Mucosa of gallbladder (tissue), 1 donor: Measurements from ENCODE around the gene GLIPR1L1. TPM values are rescaled to one million over a fixed set of nuclear protein-coding genes. Genes with fewer than 3 reads are reported as not detected.
A peak's percentile ranks its signal among the peaks of the same experiment; 100 is the strongest.
"Not testable (repeated sequence)": the region's sequence is repeated elsewhere in the genome, so short reads cannot be mapped to it uniquely, and the experiment has no call there.

Source experiments
- DNase-seq: peaks from one replicate; pipeline ENCODE4 v3.0.0-alpha.2; 2020; ENCODE audit warnings: low spot score
- total RNA-seq: library from RNA; stranded (reverse); gene quantifications from one replicate; pipeline ENCODE4 v1.2.1, GENCODE V29; 2021
- donor health status: DM: no; HTN: no; CAD: no.

The GLIPR1L1 gene, protein sequence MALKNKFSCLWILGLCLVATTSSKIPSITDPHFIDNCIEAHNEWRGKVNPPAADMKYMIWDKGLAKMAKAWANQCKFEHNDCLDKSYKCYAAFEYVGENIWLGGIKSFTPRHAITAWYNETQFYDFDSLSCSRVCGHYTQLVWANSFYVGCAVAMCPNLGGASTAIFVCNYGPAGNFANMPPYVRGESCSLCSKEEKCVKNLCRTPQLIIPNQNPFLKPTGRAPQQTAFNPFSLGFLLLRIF
- not detected for total RNA-seq

DNA sequence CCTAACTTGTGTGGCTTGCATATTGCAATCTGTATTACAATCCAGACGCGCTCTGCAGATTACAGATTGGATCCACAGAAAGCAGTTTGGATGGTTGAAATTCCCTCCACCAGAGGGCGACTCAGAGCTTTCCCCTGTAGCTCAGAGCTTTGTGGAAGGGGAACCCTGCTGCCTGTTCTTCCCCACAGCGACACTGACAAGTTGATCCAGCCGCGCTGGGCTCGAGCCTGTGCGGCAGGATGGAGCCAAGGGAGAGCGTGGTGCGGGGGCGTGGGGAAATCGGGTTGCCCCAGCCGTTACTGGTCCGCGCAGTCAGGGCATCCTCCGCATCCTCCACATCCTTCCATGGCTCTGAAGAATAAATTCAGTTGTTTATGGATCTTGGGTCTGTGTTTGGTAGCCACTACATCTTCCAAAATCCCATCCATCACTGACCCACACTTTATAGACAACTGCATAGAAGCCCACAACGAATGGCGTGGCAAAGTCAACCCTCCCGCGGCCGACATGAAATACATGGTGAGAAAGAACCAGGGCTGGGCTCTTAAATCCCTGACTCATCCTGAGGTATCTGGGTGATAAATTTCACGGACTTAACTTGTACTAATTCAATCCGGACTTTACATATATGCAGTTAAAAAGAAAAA lies at the start of gene GLIPR1L1:
Gene GLIPR1L1 (plus strand): TSS at position 287 of the 647 bp plus-strand sequence. CDS start 59 bp downstream, at position 346.
- DNase-seq = peak; percentile 92

DNA sequence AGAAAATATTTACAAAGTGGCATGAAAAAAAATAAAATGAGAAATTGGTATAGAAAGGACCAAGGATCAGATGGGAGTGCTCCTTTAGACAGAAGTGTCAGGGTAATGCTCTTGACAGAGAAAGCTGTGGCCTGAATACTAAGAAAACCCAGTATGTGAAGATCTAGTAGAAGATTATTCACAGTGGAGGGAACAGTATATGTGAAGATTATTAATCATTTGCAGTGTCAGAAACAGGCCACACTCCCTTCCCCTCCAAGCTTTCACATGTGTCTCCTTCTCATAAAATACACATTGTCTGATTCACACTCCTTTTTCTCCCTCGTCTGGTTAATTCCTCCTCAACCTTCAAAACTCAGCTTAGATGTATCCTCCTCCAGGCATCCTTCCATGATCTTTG lies 45.6 kb upstream of the GLIPR1L1 start:
- no peak for DNase-seq

DNA sequence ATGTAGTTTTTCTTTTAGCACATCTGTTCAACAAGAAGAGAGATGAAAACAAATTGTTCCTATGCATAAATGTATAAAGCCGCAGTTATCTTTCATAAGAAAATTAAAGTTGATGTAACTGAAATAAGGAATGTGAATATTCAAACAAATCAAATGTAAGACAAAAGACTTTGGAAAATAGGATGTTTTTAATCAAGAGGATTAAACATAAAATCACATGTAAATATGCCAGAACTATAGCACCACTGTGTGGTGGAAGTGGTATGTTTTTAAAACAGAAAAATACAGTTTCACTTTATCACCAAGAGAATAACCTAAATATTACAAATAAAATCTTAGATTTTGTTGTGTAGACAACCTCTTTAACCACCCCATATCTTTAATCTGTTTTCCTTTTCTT lies 44.7 kb upstream of the GLIPR1L1 start:
- no peak for DNase-seq

DNA sequence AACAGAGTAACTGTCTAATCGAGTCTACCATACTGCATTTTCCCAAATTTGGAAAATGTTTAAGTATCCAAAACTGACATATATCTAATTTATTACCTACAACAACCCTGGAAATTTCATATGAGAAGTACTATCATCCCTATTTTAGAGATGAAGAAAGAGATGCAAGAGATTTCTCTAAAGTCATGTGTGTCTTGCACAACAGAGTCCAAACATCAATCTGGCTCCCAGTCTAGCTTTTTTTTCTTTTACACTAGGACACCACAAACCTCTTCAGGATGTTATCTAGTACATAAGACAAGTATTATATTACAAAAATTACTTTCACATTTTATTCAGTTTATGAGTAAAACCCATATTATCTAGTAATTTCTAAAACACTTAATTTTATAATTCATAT lies 43.5 kb upstream of the GLIPR1L1 start:
- no peak for DNase-seq

DNA sequence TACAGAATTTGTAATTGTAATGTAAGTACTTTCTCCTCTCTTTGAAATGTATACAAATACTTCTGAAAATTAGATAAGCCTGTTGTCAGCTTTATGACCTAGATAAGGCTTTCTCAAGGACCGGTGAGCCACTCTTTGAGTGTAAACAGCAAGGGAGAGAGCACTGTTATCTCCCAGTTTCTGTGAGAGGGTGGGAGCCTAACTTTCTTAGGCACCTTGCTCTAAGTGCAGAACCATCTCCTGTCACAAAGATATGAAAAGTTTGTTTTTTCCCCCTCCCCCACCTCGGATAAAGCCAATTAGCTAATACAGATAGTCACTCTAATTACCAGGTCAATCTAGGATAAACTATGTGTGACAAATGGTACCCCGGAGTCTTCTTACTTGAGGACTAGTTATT lies 40.1 kb upstream of the GLIPR1L1 start:
- no peak for DNase-seq

DNA sequence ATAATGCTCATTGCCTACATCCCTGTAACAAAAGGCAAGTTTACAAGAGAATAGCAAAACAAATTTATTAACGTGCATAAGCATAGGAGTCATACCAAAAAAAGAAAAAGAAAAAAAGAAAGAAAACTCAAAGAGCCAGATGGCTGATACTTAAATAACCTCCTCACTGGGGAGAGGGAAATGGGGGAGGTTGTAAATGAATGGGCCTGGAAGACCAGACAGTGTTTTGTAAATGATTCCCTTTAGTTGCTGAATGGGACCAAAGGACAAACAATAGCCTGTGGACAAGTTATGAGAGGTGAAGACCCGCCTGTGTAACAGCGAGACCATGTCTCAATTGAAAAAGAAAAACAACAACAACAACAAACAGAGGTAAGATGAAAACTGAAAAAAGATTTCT lies 39.7 kb upstream of the GLIPR1L1 start:
- no peak for DNase-seq

DNA sequence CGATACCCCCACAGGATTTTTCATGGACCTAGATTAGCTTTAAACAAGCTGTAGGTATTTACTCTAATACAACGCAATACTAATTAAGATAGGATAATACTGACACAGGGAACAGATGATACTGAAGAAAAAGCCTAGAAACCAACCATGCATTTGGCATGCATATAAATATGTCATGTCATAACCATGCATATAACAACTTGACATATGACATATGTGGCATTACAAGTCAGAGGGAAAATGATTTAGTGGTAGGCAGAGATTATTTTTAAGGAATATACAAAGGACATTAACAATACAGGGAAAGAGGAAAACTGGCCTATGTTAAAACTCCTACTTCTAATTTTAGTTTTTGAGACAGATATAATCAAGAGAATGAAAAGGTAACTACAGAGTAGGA lies 32.2 kb upstream of the GLIPR1L1 start:
- no peak for DNase-seq

DNA sequence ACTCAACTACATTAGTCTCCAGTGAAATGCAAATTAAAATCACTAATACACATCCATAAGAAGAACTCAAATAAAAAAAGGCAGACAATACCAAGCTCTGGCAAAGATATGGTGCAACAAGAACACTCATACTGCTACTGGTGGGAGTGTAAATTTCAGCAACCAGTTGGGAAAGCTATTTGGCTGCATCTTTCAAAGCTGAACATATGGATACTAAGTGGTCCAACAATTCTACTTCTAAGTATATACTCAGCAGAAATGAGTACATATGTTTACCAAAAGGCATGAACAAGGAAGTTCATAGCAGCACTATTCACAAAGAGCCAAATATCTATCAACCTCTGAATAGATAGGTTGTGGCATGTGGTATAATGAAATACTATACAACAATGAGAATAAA lies 31.7 kb upstream of the GLIPR1L1 start:
- DNase-seq = no peak

DNA sequence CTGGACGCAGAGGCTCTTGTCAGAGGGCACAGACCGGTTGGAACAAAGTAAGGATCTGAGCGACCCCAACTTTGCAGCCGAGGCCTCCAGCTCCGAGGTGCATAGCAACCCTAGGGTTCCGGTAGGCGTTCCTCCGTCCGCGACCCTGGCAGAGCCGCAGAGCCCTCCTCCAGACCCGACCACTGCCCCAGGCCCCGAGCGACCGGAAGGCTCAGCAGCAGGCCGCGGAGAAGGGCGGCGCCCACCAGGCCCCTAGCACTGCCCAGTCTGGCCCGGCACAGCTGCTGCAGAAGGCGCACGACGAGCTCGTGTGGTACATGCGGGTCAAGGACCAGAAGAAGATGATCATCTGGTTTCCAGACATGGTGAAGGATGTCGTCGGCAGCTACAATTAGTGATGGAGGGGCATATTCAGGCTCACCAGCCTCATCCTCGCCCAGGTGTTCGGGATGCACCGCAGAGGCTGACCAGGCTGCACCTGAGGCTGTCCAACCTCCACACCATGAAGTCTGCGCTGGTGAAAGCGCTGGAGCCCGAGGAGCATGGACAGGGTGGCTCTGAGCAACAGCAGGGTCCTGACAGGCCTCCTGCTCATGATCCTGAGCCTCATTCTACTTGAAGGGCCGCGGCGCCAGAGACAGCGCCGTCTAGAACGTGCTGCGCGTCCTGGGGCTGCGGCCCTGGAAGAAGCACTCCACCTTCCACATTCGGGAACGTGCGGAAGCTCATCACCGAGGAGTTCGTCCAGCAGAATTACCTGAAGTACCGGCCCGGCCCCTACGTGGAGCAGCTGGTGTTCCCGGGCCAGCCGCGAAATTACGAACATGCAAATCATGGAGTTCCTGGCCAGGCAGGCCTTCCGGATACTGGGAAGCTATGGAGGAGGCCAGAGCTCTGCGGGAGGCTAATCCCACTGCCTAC lies 28.8 kb upstream of the GLIPR1L1 start:
- no peak for DNase-seq

DNA sequence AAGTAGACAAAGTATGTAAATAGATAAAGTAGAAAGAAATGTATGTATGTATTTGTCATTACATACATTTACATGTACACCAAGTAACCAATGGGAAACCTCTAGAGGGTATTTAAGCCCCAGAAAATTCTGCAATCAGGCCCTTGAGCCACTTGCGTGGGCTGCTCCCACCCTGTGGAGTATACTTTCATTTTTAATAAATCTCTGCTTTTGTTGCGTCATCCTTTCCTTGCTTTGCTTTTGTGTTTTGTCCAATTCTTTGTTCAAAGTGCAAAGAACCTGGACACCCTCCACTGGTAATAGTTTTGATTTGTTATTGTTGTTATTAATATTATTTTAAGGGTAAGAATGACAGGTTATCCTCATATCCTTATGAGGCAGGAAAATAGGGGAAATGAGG lies 26.2 kb upstream of the GLIPR1L1 start:
- DNase-seq = no peak

DNA sequence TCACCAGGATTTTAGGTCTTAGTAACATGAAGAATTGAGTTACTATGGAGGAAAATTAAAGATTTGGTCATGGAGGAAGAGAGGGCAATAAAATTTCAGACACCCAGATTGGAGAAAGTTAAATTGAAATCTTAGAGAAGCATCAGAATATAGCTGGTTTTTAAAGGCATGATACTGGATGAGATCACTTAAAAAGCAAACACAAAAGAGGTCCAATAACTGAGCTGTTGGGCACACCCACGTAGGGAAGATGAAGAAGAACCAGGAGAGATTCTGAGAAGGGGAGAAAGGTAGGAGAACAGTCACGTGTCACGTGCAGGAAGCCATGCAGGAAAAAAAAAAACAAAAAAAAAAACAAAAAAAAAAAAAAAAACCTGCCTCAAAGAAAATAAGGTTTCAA lies 23.1 kb upstream of the GLIPR1L1 start:
- no peak for DNase-seq

DNA sequence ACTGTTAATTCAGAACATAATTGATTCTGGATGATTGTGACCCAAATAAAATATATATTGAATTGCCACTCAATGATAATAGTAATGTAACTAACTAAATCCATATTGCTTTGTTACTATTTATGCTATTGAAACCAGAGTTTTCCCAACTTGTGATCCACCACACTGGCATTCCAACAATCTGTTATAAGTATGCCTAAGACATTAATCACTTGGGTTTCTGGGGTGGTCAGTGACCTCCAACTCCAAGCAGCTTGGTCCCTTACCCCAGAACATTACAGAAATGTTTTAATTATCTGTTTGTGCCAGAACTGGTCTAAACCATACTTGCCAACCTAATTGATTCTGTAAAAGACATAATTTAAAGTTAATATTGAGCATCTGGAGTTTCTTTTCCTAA lies 19.0 kb upstream of the GLIPR1L1 start:
- DNase-seq = no peak

DNA sequence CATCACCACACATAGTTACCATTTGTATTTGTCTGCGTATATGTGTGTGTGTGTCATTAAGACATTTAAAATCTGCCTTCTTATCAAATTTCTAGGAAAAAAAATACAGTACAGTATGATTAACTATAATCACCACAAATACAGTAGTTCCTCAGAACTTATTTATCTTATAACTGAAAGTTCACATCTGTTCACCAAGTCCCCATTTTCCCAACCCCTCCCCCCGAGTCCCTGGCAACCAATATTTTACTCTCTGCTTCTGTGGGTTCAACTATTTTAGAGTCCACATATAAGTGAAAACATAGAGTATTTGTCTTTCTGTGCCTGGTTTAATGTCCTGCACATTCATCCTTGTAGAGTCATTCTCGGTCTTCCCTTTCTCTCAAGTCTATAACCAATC lies 16.7 kb upstream of the GLIPR1L1 start:
- no peak for DNase-seq

DNA sequence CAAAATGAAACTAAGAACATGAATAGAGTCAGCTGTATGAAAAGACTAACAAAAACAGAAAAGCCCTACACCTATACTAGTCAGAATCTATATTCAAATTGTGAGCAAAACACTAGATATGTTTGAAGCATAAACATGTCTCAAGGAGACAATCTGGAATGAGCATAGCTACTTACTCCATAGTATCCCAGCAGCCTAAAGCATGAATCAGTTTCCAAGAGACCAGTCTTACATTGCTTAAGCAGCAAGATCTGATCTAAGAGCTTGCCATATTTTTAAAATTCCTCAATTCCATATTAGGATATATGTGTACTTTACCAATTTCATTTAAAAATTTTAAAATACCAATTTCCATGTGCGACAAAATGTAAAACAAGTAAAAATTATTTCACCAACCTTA lies 12.0 kb upstream of the GLIPR1L1 start:
- DNase-seq = no peak

DNA sequence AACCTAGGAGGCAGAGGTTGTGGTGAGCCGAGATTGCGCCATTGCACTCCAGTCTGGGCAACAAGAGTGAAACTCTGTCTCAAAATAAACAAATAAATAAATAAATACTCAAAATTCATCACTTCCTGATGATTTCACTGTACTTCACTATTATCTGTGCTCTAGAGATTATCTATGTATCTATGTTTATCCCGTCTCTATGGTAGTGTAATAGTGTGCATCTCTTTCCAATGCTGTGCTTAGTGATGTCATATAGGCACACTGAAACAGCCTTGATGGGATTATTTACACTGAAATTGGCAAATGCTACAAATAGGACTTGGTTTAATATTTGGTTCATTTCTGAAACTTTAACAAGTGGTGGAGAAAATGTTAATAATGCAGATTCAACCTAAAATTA lies 10.8 kb upstream of the GLIPR1L1 start:
- no peak for DNase-seq

DNA sequence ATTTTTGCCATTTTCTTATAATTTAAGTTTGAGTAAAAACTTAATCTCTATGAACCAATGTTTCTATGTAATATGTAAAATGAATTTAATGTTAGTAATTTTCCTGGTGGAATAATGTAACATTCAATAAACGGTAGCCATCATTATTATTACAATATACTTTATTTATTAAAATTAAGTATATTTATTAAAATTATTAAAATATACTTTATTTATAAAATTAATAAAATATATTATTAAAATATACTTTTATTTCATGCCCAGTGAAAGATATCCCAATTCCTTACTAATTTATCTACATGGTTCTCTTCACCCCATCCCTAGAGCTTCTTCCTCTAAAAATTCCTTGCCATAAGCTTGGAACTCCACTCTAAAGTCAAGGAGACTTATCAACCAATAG lies 6.8 kb upstream of the GLIPR1L1 start:
- no peak for DNase-seq

DNA sequence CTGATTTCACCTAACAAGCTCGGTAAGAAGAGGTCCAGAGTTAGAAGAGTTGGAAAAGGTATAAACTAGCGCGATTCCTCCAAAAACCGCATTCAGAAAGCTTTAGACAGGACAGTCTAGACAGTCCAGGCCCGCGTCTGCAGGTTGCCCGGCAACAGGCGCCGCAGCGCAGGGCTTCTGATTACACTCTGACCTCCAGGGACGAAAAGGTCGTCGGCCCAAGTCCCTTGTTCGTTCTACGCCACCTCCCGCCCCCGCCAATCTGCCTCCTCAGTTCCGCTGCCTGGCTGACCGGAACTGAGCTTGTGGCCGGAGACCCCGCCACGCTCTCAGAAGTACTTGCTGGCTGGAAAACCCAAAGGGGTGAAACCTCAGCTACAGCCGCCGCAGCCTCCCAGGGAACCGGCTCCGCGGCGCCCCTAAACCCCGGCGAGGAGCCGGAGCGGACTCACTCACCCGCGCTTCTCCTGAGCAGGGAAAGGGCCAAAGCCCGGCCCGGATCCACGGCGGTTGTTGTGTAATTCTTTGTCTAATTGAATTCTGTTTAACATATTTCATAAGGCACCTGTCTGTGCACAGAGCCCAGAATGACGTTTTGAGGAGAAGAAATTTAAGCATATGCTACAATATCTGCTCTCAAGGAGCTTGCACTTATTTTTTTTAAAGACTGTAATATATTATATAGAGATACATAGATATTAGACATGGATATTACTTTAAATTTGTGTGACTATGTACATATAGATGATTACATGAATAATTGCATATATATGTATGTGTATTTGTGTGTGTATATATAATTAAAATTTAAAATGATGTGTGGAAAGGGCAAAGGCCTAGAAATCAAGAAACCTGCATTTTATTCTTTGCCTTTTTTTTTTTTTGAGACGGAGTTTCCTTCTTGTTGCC lies 4.3 kb upstream of the GLIPR1L1 start, which contains the start of gene CAPS2:
Gene CAPS2 (minus strand): TSS at position 407 of the 909 bp plus-strand sequence. CDS start 3,826 bp downstream, outside the sequence.
- peak; percentile 79 for DNase-seq

DNA sequence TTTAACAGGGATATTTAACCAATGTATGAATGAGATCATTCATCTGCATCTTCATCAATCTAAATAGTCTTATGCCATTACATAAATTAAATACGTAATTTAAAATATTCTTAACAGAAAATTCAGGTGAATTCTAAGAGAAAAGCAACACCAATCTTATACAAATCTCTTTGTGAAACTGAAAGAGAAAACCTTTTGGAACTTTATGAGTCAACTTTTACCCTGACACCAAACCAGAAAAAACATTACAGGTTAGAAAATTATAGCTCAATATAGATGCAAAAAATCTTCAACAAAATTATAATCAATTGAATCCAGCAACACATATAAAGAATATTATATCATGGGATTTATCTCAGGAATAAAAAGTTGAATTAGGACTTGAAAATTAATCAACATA lies 3.4 kb downstream of the GLIPR1L1 start:
- DNase-seq = no peak

DNA sequence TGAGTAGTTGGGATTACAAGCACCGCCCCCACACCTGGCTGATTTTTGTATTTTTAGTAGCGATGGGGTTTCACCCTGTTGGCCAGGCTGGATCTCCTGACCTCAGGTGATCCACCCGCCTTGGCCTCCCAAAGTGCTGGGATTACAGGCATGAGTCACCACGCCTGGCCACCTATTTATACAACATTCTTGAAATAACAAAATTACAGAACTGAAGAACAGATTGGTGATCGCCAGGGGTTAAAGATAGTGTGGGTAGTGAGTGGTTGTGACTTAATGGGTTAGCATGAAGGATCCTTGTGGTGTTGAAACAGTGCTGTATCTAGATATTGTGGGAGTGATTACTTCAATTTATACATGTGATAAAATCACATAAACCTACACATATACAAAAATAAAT lies 7.4 kb downstream of the GLIPR1L1 start:
- DNase-seq = no peak

DNA sequence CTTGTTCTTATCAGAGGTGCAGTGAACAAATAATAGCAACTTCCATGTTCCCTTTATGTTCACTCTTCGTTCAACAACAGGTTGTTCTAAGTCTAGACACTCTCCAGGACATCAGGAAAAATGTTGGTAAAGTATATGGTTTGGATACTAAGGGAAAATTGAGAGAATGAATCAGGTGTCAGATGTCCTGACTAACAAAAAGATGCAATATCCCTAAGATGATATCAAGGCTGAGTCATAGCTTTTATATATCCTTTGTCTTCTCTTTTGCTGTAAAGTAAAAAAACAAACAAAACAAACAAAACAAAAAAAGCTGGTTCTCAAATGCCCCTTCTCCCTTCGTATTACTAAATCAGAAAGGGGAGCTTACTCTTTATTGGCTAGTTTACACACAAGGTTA lies 11.1 kb downstream of the GLIPR1L1 start:
- DNase-seq = no peak

DNA sequence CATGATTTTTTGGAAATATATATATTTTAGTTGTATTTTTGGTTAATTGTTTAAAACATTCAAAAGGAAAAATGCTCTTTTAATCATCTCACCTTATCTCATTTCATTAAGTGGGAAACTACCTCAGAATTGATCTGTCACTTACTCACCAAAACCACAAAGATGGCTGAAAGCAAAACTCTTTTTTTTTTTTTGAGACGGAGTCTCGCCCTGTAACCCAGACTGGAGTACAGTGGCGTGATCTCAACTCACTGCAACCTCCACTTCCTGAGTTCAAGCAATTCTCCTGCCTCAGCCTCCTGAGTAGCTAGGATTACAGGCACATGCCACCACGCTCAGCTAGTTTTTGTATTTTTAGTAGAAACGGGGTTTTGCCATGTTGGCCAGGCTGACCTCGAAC lies 11.7 kb downstream of the GLIPR1L1 start:
- not testable (repeated sequence) for DNase-seq

DNA sequence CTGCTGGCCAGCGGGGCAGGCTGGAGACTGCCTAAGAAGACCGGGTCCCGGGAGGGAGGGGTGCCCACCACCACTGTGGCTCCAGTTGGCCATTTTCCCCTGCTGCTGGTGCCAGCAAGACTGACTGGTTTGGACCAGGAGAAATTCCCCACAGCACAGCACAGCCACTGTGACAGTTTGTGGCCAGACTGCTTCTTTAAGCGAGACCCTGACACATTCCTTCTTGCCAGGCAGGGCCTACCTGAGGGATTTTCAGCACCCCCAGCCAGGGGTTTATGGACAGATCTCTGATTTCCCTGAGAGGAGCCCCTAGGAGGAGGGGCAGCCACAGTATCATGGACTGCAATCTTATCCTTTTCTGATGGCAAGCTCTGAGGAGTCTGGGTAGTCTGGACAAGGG lies 15.5 kb downstream of the GLIPR1L1 start:
- no peak for DNase-seq
